VCaP (cell line): ENCODE data around the gene BTN2A1.
"Not testable (repeated sequence)": the region's sequence is repeated elsewhere in the genome, so short reads cannot be mapped to it uniquely, and the experiment has no call there.

Experiments used
- H3K27ac ChIP-seq: fragments of 450-650 bp; 2 replicates; pipeline ENCODE4 v1.5.1; 2017
- CTCF ChIP-seq: fragments of 450-650 bp; conservative IDR thresholded peaks from 2 replicates; pipeline ENCODE4 v1.5.1; 2017; ENCODE audit warnings: mild to moderate bottlenecking, moderate library complexity

BTN2A1 gene

GRCh38 chr6:26415791-26416190, 42.0 kb upstream of the BTN2A1 start:
- TF ChIP-seq CTCF: no peak
- H3K27ac ChIP-seq: no peak overlapping the region

GRCh38 chr6:26416288-26416687, 41.5 kb upstream of the BTN2A1 start:
- TF ChIP-seq CTCF: no peak
- no peak overlapping the region for H3K27ac ChIP-seq

- not testable (repeated sequence) for H3K27ac ChIP-seq
These were observed 39.7 kb upstream of the BTN2A1 start for GRCh38 chr6:26418077-26418476.

GRCh38 chr6:26418795-26419194, 39.0 kb upstream of the BTN2A1 start:
- not testable (repeated sequence) for H3K27ac ChIP-seq

GRCh38 chr6:26420688-26421171, 37.0 kb upstream of the BTN2A1 start:
- peak; percentile 65 for TF ChIP-seq CTCF
- peak overlapping the region; percentile 41 for H3K27ac ChIP-seq

GRCh38 chr6:26421259-26422144, 36.3 kb upstream of the BTN2A1 start:
- peak overlapping the region; percentile 41 for H3K27ac ChIP-seq
- no peak for TF ChIP-seq CTCF

- H3K27ac ChIP-seq: no peak overlapping the region
- no peak for TF ChIP-seq CTCF
These were observed 35.4 kb upstream of the BTN2A1 start for GRCh38 chr6:26422329-26422728.

- no peak for TF ChIP-seq CTCF
- H3K27ac ChIP-seq: no peak overlapping the region
These were observed 30.9 kb upstream of the BTN2A1 start for GRCh38 chr6:26426691-26427450.
